Measurements from ENCODE around the gene SLC41A3.

The SLC41A3 gene

DNA sequence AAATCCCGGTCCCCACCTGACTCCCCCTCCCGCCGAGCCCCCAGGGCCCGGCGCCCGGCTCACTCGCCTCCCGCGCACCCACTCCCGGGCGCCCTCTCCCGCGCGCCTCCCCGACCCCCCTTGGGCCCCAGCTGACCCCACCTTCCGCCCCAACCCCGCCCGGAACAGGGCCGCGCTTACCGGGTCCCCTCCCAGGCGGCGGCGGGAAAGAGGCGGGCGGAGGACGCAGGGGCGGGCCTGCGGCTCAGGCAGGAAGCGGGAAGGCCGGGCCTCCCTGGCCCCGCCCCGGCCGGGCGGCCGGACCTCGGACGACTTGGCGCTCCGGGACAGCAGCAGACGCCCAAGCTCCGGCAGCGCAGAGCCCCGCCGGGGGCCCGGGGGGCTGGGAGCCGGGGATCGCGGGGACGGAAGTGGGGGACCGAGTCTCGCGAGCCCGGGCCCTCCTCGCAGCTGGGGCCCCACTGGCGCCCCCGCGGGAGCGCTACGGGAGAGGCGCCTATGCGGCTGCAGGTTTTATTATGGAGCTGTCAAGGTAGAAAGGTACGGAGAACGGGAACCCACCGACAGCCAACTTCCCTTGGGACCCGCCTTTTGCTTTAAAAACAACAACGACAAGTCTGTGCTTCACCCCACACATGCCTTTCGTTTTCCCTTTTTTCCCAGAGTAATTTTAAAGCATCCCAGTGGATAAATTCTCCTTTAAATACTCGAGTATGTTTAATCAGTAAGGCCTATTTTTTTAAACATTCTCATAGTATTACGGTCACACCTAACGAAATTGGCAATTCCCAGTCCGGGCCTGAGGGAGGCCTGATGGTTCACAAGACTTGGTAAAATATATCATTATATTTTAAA is at the start of gene SLC41A3:
TSS of gene SLC41A3 (minus strand) at position 212 of the 855 bp plus-strand sequence. CDS start 15,905 bp downstream, outside the sequence.
- peak; percentile 83 for DNase-seq

DNA sequence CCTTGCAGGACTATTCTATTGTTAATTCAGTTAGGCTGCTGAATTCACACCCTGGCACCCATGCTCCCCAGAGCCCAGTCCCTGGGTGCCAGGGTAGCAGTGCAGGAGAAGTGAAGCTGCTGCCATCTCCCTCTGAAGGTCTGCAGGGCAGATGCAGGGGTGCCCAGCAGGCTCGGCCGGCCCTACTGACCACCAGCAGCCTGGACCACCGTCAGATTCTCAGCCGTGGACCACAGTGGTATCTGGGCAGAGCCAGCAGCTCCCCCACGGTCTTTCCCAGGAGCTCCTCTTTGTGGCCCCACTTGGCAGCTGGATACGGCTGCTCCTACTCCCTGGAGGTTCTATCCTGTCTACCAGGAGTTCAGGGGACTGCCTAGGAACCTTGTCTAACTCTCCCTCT is 49.7 kb upstream of the SLC41A3 start:
- no peak for DNase-seq

DNA sequence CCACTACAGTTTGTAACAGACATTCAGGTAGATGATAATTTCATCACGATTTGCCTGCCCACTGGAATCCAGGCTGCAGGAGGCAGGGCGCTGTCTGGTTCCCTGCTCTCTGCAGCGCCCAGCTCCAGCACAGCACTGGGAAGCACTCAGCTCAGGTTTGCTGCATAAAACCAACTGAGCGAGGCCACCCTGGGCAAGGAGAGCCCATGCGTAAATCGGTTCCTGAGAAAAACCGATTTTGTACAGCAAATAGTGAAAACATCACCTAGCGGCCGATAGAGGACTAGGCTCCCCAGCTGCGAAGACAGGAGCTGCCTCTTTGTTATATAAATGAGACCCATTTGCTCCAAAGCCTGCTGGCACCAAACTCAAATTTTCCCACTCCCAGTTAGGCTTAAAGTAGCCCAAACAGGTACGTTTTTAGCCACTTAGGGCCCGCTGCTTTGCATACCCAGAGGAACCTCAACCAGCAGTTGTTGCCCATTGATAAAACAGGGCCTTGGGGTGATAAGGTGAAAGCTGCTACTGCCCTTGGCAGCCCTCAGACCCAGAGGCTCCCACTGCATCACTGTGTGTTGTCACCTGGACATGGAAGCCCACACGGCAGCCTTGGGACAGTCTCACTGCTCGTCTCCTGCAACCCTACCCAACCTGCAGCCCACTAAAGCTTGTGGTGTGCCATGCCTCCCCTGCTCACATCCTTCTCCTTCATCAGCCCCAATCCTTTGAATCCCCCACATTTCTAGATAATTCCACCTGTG is 49.0 kb upstream of the SLC41A3 start:
- DNase-seq, result peak; percentile 19

DNA sequence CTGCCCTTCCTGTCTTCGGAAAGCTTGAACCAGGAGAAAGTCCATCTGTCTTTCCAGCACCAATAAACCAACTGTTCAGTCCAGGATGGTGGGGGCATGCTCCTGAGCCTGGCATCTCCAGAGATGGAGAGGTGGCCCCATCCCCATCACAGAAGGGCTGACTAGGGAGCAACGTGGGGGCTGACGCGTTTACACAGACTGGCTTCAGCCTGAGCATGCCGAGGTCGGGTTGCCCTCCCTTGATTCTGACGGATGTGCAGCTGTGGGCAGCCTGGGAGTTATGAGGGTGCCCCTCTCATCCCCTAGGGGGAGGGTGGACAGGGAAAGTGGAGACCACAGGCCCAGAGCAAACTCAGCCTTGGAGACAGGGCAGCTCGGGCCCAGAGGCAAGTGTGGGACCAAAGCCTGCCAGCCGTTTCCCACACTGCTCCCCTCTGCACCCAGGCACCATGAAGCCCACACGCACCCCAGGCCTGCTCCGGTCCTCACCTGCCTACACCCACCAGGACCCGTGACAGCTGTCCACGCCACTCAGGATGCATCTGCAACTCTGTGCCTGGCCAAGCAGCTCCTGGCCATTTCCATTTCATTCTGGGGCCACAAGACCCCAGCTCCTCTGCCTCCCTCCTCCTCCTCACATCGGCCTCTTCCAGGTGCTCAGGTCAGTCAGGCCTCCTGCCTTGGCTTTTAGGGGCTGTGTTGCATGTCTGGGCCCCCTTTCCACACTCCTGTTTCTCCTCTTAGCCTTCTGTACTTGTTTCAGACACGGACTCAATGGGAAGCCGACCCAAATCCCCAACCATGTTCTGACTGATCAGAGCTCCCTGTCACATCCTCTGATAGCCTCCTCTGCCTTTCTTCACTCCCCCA is 48.2 kb upstream of the SLC41A3 start:
- no peak for DNase-seq

DNA sequence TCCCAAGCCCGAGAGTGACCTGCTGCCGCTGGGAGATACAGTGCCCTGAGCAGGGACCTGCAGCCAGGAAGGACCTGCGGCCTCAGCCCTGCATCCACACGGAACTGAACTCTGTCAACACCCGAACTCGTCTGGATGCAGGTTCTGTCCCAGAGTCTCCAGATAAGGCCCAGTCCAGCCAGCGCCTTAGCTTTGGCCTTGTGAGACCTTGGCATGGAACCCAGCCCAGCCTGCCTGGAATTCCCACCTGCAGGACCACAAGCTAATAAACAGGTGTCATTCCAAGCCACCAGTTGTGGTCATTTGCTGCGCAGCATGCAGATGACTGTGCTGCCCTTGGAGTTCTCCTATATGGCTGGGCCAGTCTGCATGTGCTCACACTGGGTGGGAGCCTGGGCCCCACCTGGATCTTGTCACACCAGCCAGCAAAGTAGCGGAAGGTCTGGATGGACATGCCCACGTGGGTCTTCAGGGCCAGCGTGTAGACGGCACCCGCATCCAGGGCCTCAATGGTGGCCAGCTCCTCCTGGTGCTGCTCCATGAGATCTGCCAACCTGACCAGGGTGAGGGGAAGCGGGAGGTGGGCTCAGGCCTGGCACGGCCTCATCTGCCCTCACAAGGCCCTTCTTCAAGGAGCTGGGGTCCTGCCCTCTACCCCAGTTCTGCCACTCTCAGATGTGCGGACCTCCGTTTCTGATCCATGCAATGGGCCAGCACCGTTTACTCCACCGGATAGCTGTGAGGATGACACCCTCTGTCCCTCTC is 47.2 kb upstream of the SLC41A3 start:
- no peak for DNase-seq

DNA sequence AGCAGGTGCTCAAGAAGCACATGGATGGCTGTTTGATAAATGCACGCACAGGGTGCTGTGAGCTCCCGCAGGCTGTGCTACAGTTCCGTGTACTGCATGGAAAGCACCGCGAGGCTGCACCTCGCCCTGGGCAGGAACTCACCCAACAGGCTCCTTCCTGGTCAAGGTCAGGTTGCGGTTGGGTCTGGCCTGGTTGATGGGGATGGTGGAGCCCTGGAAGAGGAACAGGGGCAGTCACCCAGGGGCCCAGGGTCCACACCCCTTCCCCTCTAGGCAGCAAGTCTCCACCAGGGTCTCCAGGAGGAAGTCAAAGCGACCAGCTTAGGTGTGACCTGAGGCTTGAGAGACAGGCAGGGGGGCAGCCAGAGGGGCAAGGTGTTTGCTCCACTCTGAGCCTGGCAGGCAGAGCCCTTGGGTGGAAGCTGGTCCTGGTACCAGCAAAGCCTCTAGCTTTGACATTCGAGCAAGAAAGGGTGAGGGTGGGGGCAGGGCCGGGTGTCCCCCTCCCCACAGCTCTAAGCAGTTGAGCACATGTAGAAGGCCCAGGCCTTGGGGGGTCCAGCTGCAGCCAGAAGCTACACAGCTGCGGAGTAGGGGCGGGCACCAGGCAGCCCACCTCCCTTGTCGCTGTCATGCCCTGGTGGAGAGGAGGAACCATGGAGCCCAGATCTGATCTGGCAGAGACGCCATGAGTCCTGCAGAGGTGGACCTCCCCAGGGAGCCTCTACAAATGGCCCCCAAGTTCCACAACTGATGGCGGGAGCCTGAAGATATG is 46.3 kb upstream of the SLC41A3 start:
- no peak for DNase-seq

DNA sequence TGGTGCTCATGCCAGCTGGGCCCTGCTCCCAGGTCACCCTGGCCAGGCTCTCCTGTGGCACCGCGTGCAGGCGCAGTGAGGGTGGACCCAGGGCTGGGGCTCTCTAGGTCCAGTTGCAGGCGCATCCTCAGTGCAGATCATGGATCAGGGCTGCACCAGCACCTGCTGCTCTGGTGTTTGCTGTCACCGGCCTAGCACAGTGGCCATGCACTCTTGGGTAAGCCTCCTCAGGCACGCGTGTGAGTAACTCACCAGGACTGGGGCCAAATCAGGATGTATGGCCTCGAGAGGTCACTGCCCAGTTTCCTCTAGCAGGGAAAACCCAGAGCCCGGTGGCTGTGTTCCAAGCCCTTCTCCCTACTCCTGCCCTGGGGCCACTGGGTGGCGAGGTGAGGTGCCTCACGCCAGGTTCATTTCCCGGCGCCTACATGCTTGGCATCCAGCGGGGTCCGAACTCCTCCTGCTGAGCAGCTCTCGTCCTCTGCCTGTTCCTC is 45.5 kb upstream of the SLC41A3 start:
- DNase-seq, result no peak

DNA sequence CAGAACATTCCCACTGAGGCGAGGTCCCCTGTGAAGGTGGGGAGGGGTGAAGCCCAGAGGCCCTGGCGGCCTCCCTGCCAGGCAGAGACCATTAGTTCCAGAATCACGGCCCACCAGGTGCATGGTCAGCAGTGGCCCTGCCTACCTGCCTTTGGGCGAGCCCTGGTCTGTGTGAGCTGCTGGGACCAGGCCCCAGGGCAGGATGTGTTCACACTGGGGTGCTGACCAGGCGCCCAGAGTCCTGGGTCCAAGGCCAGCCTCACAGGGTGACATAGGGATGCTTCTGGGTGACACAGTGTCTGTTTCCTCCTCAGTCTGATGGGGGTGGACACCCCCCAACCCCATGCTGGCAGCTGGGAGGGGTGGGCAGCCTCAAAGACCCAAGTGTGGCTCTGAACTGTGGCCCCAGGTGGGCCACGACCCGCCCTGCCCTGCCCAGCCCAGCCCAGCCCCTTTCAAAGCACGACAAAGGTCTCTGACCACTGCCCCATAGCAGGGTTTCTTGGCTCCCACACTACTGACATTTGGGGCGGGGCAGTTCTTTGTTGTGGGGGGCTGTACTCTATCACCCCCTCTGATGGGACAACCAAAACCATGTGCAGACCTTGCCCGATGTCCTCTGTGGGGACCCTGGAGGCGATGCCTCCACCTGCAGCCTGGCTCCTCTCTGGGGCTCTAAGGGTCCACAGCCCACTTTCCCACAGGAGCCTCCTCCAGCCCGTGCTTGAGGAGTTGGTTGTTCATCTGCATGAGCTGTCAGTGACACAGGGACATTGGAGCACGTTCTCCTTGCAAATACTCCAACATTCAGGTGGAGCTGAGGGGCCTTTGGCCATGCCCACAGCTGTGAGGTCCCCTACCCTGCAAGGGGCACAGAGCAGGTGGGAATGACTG is 44.8 kb upstream of the SLC41A3 start:
- DNase-seq, result no peak

DNA sequence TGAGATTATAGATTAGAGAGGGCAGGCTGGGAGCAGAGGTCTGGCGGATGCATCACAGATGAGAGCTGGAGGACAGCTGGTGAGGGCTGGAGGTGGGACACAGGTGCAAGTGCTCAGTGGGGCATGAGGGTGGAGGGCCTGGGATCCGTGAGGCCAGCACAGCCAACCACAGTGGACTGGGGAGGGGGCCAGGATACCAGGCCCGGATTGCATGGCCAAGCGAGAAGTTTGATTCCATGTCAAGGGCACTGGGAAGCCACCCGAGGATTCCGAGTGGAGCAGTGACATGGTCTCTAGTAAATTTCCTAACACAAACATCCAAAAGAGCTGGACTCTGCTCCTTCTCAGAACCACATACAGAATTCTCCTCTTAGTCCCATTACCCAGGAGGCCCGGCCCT is 44.0 kb upstream of the SLC41A3 start:
- no peak for DNase-seq

DNA sequence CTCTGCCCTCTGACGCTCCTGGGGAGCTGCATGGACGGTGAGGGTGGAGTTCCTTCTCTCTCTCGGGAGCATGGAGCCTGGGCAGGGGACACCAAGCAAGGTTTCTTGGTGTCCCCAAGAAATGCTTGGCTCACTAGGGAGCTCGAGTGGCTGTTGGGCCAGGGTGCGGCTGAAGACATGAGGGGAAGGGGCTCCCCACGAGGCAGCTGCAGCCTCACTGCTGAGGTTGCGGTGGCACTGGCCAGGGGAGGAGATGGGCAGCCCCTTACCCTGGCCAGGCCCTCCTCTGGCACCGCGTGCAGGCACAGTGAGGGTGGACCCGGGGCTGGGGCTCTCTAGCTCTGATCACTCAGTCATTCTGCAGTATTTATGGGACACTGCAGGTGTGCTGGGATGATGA is 43.5 kb upstream of the SLC41A3 start:
- DNase-seq, result no peak

DNA sequence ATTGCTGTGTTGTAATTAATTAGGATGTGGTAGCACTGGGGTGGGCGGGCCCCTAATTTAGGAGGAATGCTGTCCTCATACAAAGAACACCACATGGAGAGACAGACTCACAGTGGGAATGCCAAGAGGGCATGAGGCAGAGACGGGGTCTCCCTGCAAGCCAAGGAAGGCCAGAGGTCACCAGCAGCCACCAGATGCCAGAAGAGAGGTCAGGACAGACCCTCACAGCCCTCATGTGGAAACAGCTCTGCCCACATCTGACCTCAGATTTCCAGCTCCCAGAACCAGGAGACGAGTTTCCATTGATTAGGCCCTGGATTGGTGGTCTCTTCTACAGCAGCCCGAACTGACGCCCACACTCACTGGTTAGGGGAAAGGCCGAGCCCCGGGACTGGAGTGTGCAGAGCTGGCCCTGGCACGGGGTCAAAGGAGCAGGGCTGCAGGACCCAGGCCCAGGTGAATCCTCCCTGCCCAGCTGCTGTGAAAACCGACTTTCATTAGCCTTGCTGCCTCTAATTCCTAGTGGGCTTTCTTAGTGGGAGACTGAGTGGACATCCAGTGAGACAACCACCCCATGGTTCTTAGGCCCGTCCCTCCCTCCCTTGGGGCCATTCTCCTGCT is 43.0 kb upstream of the SLC41A3 start:
- DNase-seq, result no peak

DNA sequence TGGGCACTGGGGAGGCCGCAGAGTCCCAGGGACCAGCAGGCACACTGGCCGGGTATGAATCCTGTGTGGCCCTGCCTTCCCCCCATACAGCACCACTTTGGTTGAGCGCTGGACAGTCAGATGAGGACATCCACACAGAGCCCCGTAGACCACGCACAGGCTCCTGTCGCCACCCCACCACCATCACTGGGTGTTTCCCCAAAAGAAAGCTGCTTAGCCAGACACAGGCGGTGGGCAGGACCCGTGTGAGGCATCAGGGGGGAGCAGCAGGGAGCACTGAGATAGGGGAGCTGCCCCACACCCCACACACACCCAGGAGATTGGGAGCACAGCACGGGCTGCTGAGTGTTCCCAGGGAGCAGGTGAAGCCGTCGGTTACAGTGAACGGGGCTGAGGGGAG is 42.4 kb upstream of the SLC41A3 start:
- DNase-seq, result no peak

DNA sequence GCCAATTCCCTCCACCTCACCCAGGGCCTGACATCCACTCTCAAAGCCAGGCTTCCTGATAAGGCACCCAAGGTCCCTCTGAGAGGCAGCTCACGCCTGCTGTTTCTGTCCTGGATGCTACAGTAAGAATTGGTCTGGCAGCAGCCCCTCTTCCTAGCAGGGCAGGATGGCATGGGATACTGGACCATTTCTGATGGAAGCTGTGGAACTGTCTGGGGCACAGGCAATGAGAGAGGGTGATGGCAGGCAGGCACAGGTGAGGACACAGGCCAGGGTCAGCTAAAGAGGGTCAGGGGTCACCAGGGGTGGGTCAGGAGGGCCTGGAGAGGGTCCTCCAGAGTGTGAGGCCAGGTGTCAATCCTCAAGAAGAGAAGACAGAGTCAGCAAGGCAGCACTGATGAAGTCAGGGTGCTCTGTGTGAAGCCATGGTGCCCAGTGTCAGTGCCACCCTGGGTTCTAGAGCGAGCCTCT is 41.9 kb upstream of the SLC41A3 start:
- DNase-seq, result no peak

DNA sequence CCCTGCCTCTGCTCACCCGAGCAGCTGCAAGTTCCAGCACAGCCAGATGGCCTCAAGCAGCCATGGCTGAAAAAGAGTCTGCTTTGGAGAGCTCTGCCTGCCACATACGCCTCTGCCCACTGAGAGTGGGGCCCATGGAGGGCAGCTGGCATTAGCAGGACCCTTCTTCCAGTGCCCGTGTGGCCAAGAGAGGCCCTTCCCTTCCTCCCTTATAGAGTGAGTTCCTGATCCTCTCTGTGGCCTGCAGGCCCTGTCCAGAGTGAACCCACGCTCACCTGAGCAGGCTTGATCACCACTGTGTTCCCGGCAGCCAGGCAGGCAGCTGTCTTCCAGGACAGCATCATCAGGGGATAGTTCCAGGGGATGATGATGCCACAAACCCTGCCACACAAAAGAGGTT is 41.4 kb upstream of the SLC41A3 start:
- no peak for DNase-seq

DNA sequence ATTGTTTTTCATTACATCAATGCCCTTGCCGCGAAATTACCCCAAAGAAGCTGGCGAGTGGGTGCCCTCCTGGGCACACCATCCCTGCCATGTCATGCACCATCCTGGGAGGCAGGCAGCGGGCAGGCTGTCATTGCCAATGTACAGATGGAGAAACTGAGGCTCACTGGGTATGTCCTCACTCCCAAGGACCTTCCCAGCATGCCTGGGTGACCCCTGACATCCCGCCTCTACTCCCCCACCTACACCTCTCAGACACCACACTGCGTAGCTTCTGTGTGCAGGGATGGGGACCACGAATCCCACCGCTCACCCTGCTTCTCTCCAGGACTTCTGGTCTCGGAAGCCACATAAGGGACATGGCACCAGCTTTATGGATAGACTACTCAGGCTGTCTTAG is 41.0 kb upstream of the SLC41A3 start:
- no peak for DNase-seq

DNA sequence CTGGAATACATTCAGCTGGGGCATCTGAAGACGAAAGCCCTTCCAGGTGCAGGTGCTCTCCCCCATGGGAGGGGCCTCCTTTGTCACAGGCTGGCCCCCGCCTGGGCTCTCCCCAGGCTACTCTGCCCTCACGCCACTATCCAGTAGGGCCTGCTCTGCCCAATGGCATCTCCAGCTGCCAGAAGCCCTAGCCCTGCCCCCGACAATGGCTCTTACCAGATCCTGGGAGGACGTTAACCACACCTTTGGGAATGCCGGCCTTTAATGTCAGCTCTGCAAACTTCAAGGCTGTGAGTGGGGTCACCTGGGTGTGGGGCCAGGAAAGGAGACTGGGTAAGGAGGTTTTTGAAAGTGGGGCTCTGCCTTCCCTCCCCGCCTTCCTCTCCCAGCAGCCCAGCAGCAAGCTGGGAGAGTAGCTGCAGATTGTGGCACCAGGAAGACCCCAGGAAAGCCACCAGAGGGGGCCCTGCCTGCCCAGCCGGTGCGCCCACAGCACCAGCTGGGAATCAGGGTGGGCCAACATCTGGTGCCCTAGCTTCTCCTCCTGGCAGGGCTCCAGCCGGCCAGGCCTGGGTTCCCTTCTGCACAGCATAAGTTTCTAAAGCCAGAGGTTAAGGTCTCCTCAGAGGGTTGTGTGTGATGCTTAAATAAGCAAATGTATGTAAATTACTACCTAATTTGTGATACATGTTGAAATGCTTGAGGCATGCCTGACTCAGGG is 40.4 kb upstream of the SLC41A3 start:
- DNase-seq, result no peak

DNA sequence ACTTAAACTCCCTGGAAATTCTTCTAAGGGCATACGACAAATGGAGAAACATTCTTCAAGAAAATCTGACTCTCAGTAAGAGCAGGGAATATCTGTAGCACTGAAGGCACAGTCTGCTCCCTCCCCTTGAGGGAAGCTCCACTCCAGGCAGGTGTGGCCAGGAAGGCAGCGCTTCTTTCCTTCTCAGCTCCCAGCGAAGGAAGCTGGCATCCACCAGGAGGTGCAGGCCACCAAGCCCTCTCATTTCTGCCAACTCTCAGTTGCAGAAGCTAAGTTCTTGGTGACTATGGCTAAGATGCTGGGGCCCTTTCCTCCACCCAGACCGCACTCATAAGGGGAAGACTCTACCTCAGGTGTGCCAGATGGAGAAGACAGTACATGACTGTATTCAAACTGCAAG is 37.7 kb upstream of the SLC41A3 start:
- DNase-seq, result no peak

DNA sequence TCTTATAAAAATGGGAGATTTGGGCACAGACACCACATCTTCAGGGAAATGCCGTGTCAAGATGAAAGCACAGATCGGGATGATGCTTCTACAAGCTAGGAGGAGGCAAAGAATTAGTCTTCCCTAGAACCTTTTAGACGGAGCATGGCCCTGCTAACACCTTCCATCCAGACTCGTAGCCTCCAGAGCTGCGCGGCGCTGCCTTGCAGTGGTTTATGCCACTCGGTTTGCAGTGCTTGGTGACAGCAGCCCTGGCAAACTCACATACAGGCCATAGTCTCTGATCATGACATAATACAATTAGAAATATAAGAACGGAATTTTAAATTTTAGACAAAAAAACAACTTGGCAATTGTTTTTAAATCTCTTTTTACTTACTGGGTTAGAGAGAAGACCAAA is 37.1 kb upstream of the SLC41A3 start:
- DNase-seq, result no peak

DNA sequence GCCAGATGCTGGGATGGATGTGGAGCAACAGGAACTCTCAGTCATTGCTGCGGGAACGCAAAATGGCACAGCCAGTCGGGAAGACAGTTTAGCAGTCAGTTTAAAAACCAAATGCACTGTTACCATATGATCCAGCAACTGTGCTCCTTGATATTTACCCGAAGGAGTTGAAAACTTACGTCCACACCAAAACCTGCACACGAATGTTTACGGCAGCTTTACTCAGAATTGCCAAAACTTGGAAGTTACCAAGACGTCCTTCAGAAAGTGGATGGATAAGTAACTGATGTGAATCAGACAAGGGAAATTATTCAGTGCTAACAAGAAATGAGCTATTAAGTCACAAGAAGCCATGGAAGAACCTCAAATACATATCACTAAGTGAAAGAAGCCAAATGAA is 36.1 kb upstream of the SLC41A3 start:
- no peak for DNase-seq

Data from OCI-M1 (cell line).